ENCODE data around the gene GADD45A.

The GADD45A gene

GRCh38 chr1:67731322-67731721 lies 46.3 kb downstream of the GADD45A start:
- TF ChIP-seq CTCF (IDR thresholded peaks at IDR 0.05; ENCODE audit: low read depth, low read length), result no peak
- Histone ChIP-seq H3K9me3 (ENCODE audit: severe bottlenecking) (no peaks in the 10 kb centered on the region), H3K36me3 (no peaks in the 10 kb centered on the region), H3K27me3 (ENCODE audit: insufficient read depth, low read depth, severe bottlenecking) (no peaks in the 10 kb centered on the region), H3K4me3 (ENCODE audit: low read depth, low read length) (no peak overlapping the region), H3K27ac (no peak overlapping the region)
- DNase-seq, result no peak

- Histone ChIP-seq H3K4me3 (ENCODE audit: low read depth, low read length) (no peak overlapping the region), H3K9me3 (ENCODE audit: severe bottlenecking) (no peaks in the 10 kb centered on the region), H3K36me3 (no peaks in the 10 kb centered on the region), H3K27me3 (ENCODE audit: insufficient read depth, low read depth, severe bottlenecking) (no peaks in the 10 kb centered on the region), H3K27ac (no peak overlapping the region)
- DNase-seq, result peak; percentile 57
- TF ChIP-seq CTCF (IDR thresholded peaks at IDR 0.05; ENCODE audit: low read depth, low read length), result no peak
These were observed 47.8 kb downstream of the GADD45A start for GRCh38 chr1:67732750-67733151.

GRCh38 chr1:67733681-67734322 lies 48.8 kb downstream of the GADD45A start:
- H3K36me3 ChIP-seq, result no peaks in the 10 kb centered on the region
- H3K27me3 ChIP-seq (ENCODE audit: insufficient read depth, low read depth, severe bottlenecking), result no peaks in the 10 kb centered on the region
- no peaks in the 10 kb centered on the region for H3K9me3 ChIP-seq (ENCODE audit: severe bottlenecking)
- H3K4me3 ChIP-seq (ENCODE audit: low read depth, low read length), result no peak overlapping the region
- TF ChIP-seq CTCF (IDR thresholded peaks at IDR 0.05; ENCODE audit: low read depth, low read length), result no peak
- H3K27ac ChIP-seq, result no peak overlapping the region
- no peak for DNase-seq

- Histone ChIP-seq H3K9me3 (ENCODE audit: severe bottlenecking) (no peaks in the 10 kb centered on the region), H3K27ac (no peak overlapping the region), H3K36me3 (no peaks in the 10 kb centered on the region), H3K27me3 (ENCODE audit: insufficient read depth, low read depth, severe bottlenecking) (no peaks in the 10 kb centered on the region), H3K4me3 (ENCODE audit: low read depth, low read length) (no peak overlapping the region)
- DNase-seq, result no peak
- no peak for TF ChIP-seq CTCF (IDR thresholded peaks at IDR 0.05; ENCODE audit: low read depth, low read length)
These were observed 49.3 kb downstream of the GADD45A start for GRCh38 chr1:67734323-67734690.

GRCh38 chr1:67735206-67735605 lies 50.2 kb downstream of the GADD45A start:
- no peak for DNase-seq
- Histone ChIP-seq H3K36me3 (no peaks in the 10 kb centered on the region), H3K9me3 (ENCODE audit: severe bottlenecking) (no peaks in the 10 kb centered on the region), H3K27ac (no peak overlapping the region), H3K27me3 (ENCODE audit: insufficient read depth, low read depth, severe bottlenecking) (no peaks in the 10 kb centered on the region), H3K4me3 (ENCODE audit: low read depth, low read length) (no peak overlapping the region)
- no peak for TF ChIP-seq CTCF (IDR thresholded peaks at IDR 0.05; ENCODE audit: low read depth, low read length)

Measured in WERI-Rb-1 (cell line).